HG02798 (cell line): ENCODE results near the gene TMCC1.
"Not testable (repeated sequence)": the region's sequence is repeated elsewhere in the genome, so short reads cannot be mapped to it uniquely, and the experiment has no call there.

Experiments
- ATAC-seq: cut with Tn5 transposase; IDR thresholded peaks from one replicate; pipeline ENCODE4 v1.9.1; 2021; ENCODE audit warnings: mild to moderate bottlenecking; ENCODE audit not compliant: unreplicated experiment, poor library complexity

The TMCC1 gene

DNA sequence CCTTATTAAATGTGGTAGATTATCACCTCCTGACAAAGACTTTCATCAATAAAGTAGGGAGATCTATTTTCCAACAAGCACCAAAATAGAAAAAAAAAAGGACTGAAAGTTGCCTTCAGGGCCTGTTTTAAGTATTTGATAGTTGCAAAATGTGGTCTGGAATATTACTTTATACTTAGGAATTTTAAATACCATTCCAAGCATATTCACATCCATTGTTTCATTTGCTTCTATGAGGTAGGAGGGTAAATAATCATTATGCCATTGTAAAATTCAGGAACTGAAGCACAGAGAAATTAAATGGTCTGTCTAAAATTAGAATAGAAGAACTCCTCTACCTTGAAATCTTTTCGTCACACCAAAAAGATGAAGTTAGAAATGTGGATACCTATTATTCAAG lies 110.0 kb downstream of the TMCC1 start:
- ATAC-seq, result no peak

DNA sequence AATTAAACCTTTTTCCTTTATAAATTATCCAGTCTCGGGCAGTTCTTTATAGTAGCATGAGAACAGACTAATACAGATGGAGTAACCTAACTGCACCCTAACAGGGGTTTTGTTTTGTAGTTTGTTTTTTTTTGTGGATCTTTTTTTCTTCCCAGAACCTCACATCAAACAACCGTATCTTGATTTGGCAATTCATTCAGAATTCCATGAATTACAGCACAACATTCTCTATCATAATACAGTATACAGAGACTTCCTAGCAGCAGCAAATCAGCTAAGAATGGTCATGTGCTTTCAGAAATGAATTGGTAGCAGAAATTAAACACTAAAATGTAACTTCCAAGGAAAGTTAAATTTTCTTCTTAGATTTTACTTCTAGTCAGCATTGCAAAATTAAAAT lies 114.6 kb downstream of the TMCC1 start:
- ATAC-seq, result no peak

DNA sequence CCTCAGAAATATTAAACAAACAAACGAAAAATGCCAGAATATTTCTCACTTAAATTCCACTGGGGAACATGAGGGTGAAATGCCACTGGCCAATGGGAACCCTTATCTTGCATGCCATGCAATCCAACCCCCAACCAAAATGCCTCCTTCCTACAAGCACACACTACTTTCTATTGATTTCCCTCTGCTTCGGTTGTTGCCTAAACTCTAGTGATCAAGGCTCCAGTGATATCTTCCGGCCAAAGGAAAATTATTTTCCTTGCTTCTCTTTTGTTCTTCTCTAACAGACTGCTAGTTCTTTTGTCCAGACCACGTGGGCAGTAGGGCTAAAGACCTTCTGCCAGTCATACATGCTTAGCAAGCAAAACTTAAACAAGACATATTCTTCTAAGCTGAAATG lies 115.7 kb downstream of the TMCC1 start:
- ATAC-seq, result no peak

DNA sequence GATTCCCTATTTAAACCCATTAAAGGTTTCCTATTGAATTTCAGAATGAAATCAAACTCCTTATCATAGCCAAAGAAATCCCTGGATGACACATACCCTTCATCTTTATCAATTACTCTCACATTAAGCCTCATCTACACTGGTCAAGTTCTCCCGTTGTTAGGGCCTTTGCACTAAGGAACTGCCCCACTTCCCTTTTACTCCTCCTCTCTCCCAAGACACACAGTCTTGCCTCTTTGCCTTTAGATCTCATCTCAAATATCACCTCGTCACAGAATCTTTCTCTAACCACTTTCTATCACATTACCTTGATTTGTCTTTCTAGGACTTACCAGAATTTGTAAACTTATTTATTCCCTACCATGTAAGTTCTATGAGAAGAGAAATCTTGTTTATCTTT lies 117.6 kb downstream of the TMCC1 start:
- no peak for ATAC-seq

DNA sequence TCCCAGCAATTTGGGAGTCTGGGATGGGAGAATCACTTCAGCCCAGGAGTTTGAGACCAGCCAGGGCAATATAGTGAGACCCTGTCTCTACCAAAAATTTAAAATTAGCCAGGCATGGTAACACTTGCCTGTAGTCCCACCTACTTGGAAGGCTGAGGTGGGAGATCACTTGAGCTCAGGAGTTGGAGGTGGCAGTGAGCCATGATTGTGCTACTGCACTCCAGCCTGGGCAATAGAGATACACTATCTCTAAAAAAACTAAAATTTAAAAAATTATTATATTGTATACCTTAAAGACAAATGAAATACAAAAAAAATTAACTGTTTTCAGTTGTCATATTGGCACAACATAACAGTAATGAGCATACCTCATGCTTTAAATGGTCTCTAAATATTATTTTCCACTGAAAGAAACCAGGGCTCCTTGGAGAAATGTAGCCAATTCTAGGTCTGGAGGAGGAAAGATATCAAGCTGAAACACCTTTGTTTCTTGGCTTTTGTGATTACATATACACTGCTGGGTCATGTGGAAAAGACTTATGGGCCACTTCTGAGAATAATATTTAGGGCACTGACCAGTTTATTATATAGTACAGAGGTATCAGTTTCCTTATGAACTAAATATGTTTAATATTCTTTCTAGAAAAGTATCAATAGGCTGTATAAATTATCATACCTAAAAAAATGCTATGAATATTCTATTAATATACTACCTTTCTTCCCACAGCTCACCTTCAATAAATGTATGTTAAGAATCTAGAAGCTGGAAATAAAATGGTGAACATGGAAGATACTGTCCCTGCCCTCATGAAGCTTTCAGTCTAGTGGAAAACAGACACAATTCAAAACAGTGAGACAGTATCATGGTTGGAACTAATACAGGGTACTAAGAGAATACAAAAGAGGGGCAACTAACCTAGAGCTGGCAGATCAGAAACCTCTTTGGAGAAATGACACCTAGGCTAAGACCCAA lies 119.5 kb downstream of the TMCC1 start:
- ATAC-seq, result no peak

DNA sequence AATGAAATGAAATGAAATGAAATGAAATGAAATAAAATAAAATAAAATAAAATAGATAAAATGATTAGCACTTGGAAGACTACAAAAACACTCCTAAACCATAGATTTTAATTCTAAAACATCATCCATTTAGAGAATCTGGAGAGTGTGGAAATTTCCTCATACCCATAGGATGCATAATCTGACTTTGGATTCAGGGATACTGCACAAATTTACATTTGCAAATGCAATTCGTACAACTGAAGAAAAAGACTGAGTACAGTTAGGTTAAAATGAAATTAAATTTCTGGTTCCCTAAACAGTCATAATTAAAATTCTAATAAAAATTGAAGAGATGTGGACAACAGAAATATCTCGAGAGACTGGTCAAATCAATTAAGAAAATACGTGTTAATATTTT lies 122.9 kb downstream of the TMCC1 start:
- ATAC-seq, result no peak

DNA sequence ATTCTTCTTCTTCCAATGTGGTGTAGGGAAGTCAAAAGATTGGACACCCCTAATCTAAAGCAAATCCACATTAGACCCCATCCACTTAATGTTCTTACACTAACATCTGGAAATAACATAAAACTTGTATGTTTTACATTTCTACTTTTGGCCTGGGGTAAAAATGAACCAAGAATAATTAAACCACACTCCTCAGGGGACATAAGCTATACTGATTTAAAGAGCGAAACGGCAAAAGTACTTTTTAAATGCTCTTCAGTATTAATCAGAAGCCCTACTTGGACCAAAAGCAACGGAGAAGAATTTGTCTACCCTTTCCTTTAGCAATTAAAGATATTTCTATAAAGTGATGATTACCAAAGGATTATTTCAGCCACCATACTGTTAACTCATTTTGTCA lies 123.9 kb downstream of the TMCC1 start:
- no peak for ATAC-seq

DNA sequence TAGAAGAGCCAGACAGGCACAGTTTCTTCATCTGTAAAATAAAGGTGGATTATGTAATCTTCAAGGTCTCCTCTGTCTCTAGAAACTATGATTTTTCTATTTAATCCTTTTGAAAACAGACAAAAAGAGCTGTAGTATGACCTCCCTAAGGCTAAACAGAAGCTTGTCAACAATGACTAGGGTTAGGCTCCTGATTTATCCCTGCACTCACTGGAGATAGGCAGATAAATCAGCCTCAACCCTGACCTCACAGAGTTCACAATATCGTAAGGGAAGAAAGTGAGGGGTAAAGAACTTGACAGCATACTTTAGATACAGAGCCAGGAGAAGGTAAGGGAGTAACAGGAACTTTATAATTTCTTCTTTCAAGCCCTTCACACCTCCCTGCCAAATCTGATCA lies 124.8 kb downstream of the TMCC1 start:
- ATAC-seq, result no peak

DNA sequence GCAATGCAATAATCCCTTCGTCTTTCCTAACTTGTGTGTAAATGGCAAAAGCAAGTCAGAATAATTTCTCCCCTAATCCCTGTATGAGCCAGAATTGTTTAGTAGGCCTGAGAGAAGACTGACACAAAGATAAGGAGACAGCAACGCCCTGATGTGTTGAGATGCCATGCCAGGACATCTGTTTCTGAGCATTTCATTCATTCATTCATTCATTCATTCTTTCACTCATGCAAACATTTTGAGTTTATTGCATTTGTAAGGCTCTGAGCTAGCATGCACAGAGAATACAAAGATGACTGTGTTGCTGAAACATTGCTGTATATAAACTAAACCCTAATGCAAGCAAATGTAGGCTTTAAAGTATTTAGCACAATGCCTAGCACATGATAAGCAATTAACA lies 127.4 kb downstream of the TMCC1 start:
- ATAC-seq, result no peak

DNA sequence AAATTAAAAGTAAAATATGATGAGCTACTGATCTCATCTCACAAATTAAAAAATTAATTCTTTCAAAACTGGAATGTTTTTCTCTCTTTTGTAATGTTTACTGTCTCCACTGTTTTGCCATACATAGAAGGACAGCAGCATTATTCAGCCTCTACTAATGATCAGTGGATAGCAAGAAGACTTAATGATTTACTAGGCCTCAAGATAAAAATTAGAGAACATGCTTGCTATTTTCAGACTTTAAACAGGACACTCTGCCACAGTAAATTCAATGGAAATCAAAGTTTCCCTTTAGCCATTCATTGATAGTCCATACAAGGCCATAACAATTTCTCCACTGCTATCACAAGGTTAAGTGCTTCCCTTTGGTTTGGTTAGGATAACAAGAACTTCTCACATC lies 129.4 kb downstream of the TMCC1 start:
- no peak for ATAC-seq

DNA sequence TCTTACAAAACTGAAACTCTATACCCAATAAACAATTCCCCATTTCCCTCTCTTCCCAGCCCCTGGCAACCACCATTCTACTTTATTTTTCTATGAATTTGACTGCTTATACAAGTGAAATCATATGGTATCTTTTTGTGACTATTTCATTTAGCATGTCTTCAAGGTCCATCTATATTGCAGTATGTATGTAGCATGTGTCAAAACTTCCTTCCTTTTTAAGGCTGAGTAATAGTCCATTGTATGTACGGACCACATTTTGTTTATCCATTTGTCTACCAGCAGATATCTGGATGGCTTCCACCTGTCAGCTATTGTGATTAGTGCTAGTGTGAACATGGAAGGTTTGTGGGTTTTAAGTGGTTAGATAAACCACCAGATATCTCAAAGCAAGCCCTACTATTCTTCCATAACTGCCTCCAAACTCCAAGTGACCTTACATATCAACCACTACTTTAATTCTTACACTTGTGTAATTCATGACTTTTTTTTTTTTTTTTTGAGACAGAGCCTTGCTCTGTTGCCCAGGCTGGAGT lies 134.7 kb downstream of the TMCC1 start:
- ATAC-seq, result no peak

DNA sequence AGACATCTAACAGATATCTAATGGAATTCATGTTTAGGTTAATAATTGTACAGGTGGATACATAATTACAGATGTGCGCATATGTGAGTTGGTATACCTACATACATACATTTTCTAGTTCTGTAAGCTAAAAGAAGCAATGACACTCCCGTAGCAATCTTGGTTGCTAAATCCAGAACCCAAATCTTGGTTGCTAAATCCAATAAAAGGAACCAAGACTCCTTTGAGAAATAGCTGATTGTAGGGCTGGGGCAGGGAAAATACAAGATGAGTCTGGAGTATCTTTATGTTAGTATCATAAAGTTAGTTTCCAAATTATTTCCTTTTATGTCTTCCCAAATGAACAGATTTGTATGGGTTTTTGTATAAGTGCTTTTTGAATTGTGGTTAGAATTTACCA lies 135.2 kb downstream of the TMCC1 start:
- no peak for ATAC-seq

DNA sequence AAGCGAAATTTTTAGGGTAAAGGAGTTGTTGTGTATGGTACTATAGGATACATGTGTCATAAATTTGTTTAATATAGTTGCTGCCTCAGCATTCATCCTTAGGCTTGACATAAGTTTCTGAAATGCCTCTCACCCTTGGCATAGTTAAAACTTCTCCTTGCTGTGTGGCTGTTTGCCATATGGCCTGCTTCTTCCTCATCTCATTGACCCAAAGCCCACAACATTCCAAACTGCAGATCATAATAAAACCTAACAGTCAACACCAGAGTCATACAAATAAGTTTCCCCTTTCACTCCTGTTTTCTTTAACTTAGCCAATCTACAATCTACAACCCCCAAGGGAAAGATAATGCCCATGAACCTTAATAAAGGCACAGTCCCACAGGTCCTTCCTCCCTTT lies 136.6 kb downstream of the TMCC1 start:
- no peak for ATAC-seq

DNA sequence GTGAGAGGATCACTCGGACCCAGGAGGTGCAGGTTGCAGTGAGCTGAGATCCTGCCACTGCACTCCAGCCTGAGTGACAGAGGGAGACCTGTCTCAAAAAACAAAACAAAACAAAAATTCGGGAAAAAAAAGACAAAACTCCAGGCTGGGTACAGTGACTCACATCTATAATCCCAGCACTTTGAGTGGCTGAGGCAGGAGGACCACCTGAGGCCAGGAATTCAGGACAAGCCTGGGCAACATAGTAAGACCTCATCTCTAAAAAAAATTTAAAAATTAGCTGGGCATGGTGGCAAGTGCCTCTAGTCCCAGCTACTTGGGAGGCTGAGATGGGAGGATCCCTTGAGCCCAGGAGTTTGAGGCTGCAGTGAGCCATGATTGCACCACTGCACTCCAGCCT lies 142.4 kb downstream of the TMCC1 start:
- ATAC-seq, result not testable (repeated sequence)

DNA sequence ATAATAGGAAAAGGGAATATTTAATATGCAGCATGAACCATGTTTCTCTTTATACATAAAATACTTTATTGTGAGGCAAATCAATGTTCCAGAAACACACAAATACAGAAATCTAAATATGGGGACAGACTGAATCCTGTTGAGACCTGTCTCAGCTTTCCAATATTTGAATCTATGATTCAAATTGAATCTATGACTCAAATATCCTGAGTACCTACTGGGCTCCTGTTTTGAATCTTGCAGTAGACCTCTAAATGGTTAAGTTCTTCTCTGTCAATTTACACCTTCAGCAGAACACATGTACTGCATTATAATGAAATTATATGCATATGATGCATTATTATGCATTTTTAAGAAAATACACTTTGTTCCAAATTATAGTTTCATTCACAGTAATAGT lies 143.8 kb downstream of the TMCC1 start:
- ATAC-seq, result no peak

DNA sequence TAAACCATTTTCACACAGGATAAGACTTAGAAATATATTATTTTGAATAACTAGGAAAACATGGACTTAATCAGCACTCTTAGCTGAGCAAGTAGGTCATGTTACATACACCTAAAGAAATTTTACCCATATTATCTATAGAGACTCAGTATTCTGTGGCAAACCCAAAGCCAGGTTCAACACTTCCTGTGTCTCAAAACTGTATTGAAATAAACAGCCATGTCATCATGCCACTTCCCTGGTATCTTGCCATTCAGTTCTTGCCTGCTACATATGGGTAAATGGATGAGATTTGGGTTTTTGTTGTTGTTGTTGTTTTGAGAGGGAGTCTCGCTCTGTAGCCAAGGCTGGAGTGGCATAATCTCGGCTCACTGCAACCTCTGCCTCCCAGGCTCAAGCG lies 145.5 kb downstream of the TMCC1 start:
- ATAC-seq, result no peak

DNA sequence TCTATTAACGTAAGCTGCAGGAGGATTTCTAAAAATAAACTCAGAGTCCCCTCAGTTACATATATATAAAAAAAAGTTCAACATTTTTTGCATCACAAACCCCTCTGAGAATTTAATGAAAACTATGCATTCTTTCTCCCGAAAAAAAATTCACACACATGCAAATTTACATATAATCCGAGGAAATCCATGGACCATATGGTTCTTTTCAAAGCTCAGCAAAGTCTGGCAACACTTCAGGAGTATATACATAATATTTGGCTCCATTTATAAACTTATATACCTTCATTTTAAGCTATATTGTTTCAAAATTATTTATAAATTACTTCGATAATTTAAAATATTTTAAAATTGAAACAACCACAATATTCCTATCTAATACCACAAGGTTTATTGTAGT lies 146.4 kb downstream of the TMCC1 start:
- no peak for ATAC-seq

DNA sequence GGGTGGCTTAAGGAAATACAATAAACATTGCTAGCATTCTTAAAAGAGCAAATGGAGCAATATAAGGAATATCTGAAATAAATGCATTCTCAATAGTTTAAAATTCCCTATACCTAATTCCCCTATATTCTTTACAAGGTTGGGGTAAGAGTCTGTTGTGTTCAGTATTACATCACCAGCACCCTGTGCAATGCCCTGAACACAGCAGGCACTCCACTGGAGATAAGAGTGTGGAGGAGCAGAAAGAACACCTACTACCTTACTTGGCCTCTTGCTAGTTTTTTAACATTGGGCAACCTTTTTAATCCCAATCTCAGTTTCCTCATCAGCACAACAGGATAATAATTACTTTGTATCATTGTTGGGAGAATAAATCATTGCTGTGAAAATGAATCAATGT lies 146.9 kb downstream of the TMCC1 start:
- no peak for ATAC-seq

DNA sequence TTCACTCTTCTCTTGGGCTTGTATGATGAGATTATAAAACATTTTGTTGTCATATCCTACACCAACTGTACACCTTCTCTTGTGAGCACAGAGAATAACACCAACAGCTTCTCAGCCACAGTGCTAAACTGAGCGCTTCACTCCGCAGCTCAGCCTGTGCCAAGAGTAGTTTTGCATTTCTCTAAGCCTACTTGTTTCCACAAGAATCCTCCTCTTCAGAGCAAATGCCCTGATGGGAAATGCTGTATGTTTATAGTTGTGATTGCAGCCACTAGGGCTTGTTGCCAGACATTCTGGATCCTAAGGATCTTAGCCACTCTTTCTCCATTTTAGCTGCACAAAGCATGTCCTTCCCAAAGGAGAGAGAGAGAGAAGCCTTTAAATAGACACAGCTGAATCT lies 148.3 kb downstream of the TMCC1 start:
- ATAC-seq, result no peak

DNA sequence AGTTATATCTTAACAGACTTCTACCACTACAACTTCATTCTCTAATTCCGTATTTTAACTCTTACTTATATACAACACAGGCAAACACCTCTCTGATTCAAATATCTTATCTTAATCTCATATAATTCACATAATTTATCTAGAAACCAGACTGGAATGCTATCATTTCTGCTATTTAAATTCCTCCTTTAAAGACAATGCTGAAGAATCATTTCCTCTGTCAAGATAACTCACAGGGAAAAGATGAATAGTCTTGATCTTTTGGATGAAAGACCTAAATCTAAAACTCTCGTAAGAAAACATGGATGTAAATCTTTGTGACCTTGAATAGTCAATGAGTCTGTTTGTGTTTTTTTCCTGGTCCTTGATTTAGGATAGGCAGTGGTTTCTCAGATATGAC lies 151.7 kb downstream of the TMCC1 start:
- ATAC-seq, result no peak

DNA sequence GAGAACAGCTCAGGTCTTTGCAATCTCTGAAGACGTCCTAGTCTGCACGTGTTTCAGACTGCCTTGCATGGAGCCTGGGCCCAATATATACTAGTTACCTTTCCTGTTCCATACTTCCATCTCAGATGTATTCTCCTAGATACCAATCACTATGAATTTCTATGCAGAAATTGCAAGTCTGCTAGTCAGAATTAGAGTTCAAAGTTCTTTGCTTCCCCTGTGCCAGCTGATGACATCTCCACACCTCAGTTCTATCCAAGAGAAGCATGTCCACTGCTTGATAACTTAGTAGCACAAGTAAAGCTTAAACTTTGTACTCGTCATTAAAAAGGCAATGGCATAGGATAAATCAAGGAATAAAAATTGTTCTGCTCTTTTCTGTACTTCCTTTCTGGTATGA lies 153.4 kb downstream of the TMCC1 start:
- ATAC-seq, result no peak

DNA sequence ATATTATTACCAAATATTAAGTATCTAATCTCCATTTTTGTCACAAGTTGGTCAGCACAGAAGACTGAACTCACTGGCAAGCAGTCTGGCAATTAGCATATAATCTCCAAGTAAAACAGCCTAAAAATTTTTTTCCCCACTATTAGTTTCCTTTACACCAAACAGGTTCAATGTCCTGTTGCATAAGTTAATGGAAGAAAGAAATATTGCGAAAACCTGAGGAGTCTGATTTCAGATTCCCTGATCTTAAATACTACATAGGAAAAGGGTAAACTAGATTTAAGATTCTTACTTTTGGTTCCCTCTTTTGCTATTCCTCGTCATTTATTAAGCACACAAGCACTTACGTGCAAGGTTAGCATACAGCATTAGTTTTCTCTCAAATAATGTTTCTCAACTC lies 153.9 kb downstream of the TMCC1 start:
- no peak for ATAC-seq
